Right lobe of liver (tissue), 4 donors: Measurements from ENCODE around the gene BCAN.

Experiments
- POLR2A ChIP-seq: fragments of 450-650 bp; IDR thresholded peaks from one replicate; pipeline ENCODE4 v1.6.1; 2017; ENCODE audit warnings: antibody characterized with exemption, mild to moderate bottlenecking
- TF ChIP-seq, protein P1 (sequence below), 4 donors: fragments of 200-600 bp in 3 of 4; fragments of 450-650 bp in 1 of 4; IDR thresholded peaks; one replicate each; pipeline versions ENCODE4 v1.5.1 to v1.8.0; 2016 to 2022; ENCODE audit warnings: antibody characterized with exemption in 4 of 4, mild to moderate bottlenecking in 2 of 4
- donor health status: DM: no; HTN: no; CAD: no.
- donor health status: DM: no; HTN: no; CAD: no.
- donor health status: DM: no; HTN: yes; CAD: no.

DNA sequence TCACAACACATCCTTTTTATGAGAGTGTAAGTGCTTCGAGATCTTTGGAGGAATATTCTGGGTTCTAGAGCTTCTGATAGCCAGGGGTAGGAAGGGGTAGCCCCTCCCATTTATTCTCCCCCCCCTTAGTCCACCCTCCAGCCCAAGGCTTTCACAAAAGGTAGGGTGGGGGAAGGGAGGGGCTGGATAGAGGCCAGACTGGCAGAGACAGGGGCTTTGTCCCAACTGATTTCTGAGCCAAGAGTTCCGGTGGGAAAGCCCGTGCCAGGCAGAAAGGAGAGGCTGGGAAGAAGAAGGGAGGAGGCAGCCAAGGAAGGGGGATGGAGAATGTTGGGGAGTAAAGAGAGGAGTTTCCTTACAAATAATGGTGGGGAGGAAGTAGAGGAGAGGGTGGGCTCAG lies 3.1 kb downstream of the BCAN start:
- TF ChIP-seq, protein P1, sequence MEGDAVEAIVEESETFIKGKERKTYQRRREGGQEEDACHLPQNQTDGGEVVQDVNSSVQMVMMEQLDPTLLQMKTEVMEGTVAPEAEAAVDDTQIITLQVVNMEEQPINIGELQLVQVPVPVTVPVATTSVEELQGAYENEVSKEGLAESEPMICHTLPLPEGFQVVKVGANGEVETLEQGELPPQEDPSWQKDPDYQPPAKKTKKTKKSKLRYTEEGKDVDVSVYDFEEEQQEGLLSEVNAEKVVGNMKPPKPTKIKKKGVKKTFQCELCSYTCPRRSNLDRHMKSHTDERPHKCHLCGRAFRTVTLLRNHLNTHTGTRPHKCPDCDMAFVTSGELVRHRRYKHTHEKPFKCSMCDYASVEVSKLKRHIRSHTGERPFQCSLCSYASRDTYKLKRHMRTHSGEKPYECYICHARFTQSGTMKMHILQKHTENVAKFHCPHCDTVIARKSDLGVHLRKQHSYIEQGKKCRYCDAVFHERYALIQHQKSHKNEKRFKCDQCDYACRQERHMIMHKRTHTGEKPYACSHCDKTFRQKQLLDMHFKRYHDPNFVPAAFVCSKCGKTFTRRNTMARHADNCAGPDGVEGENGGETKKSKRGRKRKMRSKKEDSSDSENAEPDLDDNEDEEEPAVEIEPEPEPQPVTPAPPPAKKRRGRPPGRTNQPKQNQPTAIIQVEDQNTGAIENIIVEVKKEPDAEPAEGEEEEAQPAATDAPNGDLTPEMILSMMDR (IDR thresholded peaks at IDR 0.05): no peak
- TF ChIP-seq POLR2A: no peak
